ENCODE results near the gene DZIP1L.

Gene DZIP1L

DNA sequence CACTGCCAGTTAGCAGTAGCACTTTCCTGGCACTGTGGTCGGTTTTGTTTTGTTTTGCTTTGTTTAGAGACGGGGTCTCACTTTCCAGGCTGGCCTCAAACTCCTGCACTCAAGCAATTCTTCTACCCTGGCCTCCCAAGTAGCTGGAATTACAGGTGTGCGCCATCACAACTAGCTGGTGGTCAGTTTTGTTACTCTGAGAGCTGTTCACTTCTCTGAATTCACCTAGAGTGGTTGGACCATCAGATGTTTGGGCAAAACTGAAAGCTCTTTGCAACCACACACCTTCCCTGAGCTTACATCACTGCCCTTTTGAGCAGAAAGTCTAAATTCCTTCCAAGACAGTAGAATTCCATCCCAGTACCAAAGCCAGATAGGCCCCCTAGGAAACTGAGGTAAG, 82.8 kb downstream of the DZIP1L start:
- DNase-seq: no peak

DNA sequence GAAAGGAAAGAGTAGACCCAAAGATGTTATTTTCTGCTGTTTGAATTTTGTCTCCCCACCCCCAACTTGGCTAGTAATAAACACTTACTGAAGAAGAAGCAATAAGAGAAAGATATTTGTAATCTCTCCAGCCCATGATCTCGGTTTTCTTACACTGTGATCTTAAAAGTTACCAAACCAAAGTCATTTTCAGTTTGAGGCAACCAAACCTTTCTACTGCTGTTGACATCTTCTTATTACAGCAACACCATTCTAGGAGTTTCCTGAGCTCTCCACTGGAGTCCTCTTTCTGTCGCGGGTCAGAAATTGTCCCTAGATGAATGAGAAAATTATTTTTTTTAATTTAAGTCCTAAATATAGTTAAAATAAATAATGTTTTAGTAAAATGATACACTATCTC, 83.9 kb downstream of the DZIP1L start:
- no peak for DNase-seq

DNA sequence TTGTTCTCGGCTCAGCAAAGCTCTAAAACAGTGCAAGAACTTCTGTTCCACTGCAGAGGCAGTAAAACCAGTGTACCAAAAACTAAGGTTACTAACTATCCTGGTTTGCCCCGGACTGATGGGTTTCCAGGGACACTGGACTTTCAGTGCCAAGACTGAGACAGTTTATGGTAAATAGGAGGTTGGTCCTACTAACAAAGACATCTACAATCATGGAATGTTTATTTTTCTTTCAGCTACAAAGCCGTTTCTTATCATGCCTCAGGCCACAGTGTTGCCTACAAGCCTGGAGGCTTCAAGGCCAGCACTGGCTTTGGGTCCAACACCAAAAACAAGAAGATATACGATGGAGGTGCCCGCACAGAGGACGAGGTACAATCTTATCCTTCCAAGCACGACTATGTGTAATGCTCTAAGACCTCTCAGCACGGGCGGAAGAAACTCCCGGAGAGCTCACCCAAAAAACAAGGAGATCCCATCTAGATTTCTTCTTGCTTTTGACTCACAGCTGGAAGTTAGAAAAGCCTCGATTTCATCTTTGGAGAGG, 84.6 kb downstream of the DZIP1L start:
- DNase-seq: no peak

DNA sequence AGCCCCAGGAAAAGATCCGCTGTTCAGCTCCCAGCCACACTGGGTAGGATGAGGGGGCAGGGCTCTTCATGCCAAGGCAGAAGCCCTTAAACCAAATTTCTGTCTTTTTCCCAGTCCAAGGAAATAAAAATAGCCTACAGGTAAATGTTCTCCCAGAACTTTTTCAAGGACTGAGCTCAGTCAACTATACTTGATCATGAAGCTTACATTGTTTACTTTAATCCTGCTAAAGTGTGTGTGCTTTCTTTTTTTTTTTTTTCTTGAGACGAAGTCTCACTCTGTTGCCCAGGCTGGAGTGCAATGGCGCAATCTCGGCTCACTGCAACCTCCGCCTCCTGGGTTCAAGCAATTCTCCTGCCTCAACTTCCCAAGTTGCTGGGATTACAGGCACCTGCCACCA, 87.6 kb downstream of the DZIP1L start:
- no peak for DNase-seq

DNA sequence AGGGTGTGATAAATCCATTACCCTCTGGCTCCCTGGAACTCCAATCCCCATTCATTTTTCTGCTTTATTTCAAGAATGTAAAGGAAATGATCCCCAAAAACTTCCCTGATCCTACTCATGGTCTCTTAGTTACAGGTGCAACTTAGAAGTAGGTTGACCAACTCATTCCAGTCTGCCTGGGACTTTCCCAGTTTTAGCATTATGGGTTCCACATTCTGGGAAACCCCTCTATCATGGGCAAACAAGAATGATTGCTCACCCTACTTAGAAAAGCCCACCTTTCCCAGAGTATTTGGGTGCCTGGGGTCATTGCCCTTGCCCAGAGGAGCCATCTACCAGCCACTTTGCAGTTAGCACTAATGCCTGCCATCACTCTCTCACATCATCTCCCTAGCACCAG, 89.9 kb downstream of the DZIP1L start:
- DNase-seq: no peak

DNA sequence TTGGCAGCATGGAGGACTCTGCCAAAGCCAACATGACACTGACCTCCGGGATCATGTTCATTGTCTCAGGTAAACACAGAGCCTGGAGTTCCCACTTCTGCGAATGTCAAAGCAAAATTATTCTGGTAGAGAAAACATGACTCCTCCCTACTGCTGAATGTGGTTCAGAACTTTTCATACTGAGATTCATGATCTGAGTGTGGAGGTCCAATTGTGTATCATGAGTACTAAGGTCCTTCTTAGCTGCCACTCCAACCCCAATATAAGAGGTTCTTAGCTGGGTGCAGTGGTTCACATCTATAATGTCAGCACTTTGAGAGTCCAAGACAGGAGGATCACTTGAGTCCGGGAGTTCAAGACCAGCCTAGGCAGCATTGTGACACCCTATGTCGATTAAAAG, 91.7 kb downstream of the DZIP1L start:
- DNase-seq: no peak

DNA sequence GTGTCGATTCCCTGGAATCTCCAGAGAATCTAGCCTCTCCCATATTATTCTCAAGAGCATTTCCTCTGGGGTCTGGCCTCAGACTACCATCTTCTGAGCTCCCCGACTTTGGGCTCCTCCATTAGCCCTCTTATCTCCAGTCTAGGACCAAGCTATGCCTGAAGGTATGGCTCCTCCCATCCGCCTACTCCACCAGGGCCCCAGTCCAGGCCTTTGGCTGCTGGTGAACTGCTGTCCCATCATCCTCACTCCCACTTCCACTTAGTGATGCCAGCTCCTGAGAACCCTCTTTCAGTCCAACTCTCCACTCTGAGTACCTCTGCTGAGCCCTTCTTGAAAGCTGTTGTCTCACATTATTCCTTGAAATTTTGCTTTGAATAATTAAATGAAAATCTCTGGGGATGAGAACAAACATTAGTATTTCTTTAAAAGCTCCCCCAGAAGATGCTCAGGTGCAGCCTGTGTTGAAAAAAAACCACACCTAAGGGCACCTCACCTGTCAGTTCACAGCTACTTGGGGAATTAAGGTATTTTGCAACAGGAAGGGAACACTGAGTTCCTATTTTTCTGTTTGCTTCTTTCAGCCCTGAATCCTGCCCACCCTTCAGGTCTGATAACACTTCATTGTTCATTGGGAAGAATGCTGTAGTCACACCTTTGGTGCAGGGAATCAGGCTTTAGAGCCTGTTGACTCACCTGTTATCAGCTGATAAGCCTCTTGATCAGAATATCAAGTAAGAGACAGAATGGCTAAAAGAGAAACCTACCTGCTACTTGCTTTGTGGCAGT, 95.9 kb downstream of the DZIP1L start:
- DNase-seq: no peak

DNA sequence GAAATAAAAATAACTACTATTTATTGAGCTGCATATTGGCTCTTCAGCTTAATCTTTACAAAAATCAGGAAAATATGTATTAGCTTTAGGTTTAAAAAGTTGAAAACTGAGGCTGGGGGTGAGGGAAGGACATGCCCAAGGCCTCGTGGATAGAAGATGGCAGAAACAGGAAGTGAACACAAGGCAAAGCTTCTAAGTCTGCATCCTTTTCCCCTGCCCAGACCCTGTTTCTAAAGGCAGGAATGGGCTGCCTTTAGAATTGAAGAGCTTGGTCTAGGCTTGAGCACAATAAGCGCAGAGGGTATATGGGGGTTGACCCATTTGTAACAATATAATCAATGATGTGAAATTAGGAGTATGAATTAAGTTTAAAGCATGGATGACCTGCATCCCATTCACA, 99.3 kb downstream of the DZIP1L start:
- DNase-seq: no peak

DNA sequence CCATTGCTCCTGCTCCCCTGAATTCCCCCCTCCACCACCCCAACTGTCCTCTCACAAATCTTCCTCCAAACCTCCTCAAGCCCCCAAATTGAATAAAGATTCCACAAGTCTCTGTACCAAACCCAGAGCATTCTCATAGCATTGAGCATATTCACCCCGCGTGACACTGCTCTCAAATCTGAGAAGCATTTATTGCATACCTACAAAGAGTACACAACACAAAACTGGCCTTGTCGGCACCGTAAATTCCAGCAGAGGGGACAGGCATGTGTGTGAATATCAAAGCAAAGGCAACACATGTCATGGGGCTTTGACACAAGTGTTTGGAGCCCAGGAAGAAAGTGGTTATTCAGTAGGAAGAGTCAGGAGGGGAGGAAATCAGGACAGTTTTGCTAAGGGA, 102.9 kb downstream of the DZIP1L start:
- DNase-seq: no peak
